ENCODE results near the gene PLXDC2. TPM values are rescaled to one million over a fixed set of nuclear protein-coding genes. Genes with fewer than 3 reads are reported as not detected.

The PLXDC2 gene
- total and polyA plus RNA-seq, 10 of the 15 experiments (the other 5 are each of a cell fraction or from before 2014, with no cell fraction given), result 0.05 to 1.8 (median 0.14) TPM; not detected in 2

- in situ Hi-C loops (cut with MboI), result no loop called here
- ChIA-PET POLR2A (no interaction called here), CTCF (no interaction called here), RAD21 (ENCODE audit: unreplicated experiment) (interaction anchor here (1.2 kb wide), 1 partner anchor 13 kb away, joined by 4 read pairs; no protein-coding TSS in a partner anchor), SMC1A (ENCODE audit: uncharacterized antibody, unreplicated experiment) (interaction anchor here (1.0 to 1.4 kb wide), 4 partner anchors 12 to 163 kb away, joined by 3 to 5 read pairs (median 3); no protein-coding TSS in a partner anchor)
- no peak for DNase-seq (ENCODE audit: low read depth, low spot score)
- intact Hi-C loops (cut with micrococcal nuclease; ENCODE audit: unreplicated experiment), result no loop called here
- no peak overlapping the region for H3K4me3 ChIP-seq
- ATAC-seq, result no peak
- no TSS peak for BruUV-seq (replicated peaks)
- H3K27me3 ChIP-seq (replicated peaks in 1 of 2; ENCODE audit: control insufficient read depth in 2 of 2, insufficient read depth in 2 of 2, low read length in 1 of 2), result no peaks in the 10 kb centered on the region
- no peak overlapping the region for H3K27ac ChIP-seq (ENCODE audit: control insufficient read depth, insufficient read depth)
- H4K20me1 ChIP-seq (ENCODE audit: control insufficient read depth, insufficient read depth), result no peaks in the 10 kb centered on the region
- H2AFZ ChIP-seq (ENCODE audit: control insufficient read depth, low read depth, low read length), result no peak overlapping the region
- H3K36me3 ChIP-seq (ENCODE audit: control insufficient read depth in 2 of 2, insufficient read depth in 2 of 2, low read length in 1 of 2), result no peaks in the 10 kb centered on the region
- no peak overlapping the region for H3K4me2 ChIP-seq (ENCODE audit: control insufficient read depth, insufficient read depth)
- WGBS (ENCODE audit: insufficient coverage, insufficient replicate concordance, low lambda C conversion rate, missing lambda C conversion rate), result 59% methylated on average over 3 of the region's 3 CpGs
- no peak overlapping the region for H3K9ac ChIP-seq (ENCODE audit: control insufficient read depth, insufficient read depth, low read length)
- H3K79me2 ChIP-seq (ENCODE audit: control insufficient read depth, insufficient read depth, low read length), result no peaks in the 10 kb centered on the region
- no peaks in the 10 kb centered on the region for H3K9me3 ChIP-seq (replicated peaks; ENCODE audit: control insufficient read depth, insufficient read depth, low read length)
- TF ChIP-seq RAD51 (IDR thresholded peaks at IDR 0.05), result no peak
- no peak for TF ChIP-seq SREBF2 (IDR thresholded peaks at IDR 0.05; ENCODE audit: low read length)
- no peak for FAIRE-seq
- H3K4me1 ChIP-seq (ENCODE audit: control insufficient read depth, insufficient read depth, low read length), result no peaks in the 10 kb centered on the region
These were observed 24.5 kb downstream of the PLXDC2 start for GRCh38 chr10:19840776-19841175.

- 0% methylated on average over 1 of the region's 1 CpG for WGBS (ENCODE audit: insufficient coverage, insufficient replicate concordance, low lambda C conversion rate, missing lambda C conversion rate)
- no peak overlapping the region for H3K4me3 ChIP-seq
- CTCF ChIA-PET, result interaction anchor here (1.7 kb wide), 1 partner anchor 28 kb away, joined by 5 read pairs; no protein-coding TSS in a partner anchor
- no peak overlapping the region for H3K9ac ChIP-seq (ENCODE audit: control insufficient read depth, insufficient read depth, low read length)
- DNase-seq (ENCODE audit: low read depth, low spot score) (no peak), ATAC-seq (no peak), FAIRE-seq (no peak)
- RAD21 ChIA-PET (ENCODE audit: unreplicated experiment), result no interaction called here
- no peak overlapping the region for H2AFZ ChIP-seq (ENCODE audit: control insufficient read depth, low read depth, low read length)
- no peaks in the 10 kb centered on the region for H3K79me2 ChIP-seq (ENCODE audit: control insufficient read depth, insufficient read depth, low read length)
- H3K9me3 ChIP-seq (replicated peaks; ENCODE audit: control insufficient read depth, insufficient read depth, low read length), result no peaks in the 10 kb centered on the region
- no peak overlapping the region for H3K4me2 ChIP-seq (ENCODE audit: control insufficient read depth, insufficient read depth)
- no peaks in the 10 kb centered on the region for H3K36me3 ChIP-seq (ENCODE audit: control insufficient read depth in 2 of 2, insufficient read depth in 2 of 2, low read length in 1 of 2)
- no peaks in the 10 kb centered on the region for H3K27me3 ChIP-seq (replicated peaks in 1 of 2; ENCODE audit: control insufficient read depth in 2 of 2, insufficient read depth in 2 of 2, low read length in 1 of 2)
- intact Hi-C loops (cut with micrococcal nuclease; ENCODE audit: unreplicated experiment), result no loop called here
- in situ Hi-C loops (cut with MboI), result no loop called here
- H3K4me1 ChIP-seq (ENCODE audit: control insufficient read depth, insufficient read depth, low read length), result no peaks in the 10 kb centered on the region
- no peak overlapping the region for H3K27ac ChIP-seq (ENCODE audit: control insufficient read depth, insufficient read depth)
- SMC1A ChIA-PET (ENCODE audit: uncharacterized antibody, unreplicated experiment), result interaction anchor here (0.5 to 1.8 kb wide), 5 partner anchors 16 to 269 kb away, joined by 3 to 4 read pairs (median 3); no protein-coding TSS in a partner anchor
- POLR2A ChIA-PET, result no interaction called here
- H4K20me1 ChIP-seq (ENCODE audit: control insufficient read depth, insufficient read depth), result no peaks in the 10 kb centered on the region
- BruUV-seq (replicated peaks), result no TSS peak
- TF ChIP-seq TCF7 (IDR thresholded peaks at IDR 0.05; ENCODE audit: borderline replicate concordance) (no peak), SIX5 (IDR thresholded peaks at IDR 0.05; ENCODE audit: low read depth, low read length, severe bottlenecking) (no peak), PKNOX1 (IDR thresholded peaks at IDR 0.05) (no peak), ATF2 (IDR thresholded peaks at IDR 0.05; ENCODE audit: low read length) (no peak), SRF (IDR thresholded peaks at IDR 0.05; ENCODE audit: low read depth in 2 of 2, low read length in 2 of 2) (no peak), ESRRA (IDR thresholded peaks at IDR 0.05; ENCODE audit: low read length) (no peak), REST (IDR thresholded peaks at IDR 0.05; ENCODE audit: low read depth, low read length) (no peak), ZZZ3 (IDR thresholded peaks at IDR 0.05; ENCODE audit: control insufficient read depth, insufficient read length, low read depth) (no peak)
These were observed 27.3 kb downstream of the PLXDC2 start for GRCh38 chr10:19843487-19843886.
